Stimulated activated CD4-positive, alpha-beta T cell treated with anti-CD3 and anti-CD28 coated beads, Interleukin-12 subunit alpha, Interleukin-12 subunit beta, amount 100 ng/mL, for 4 hours (primary cell): ENCODE data around the gene B3GALT5.

Experiments used
- DNase-seq: peaks from one replicate; pipeline ENCODE4 v3.0.0-alpha.2; 2020

The B3GALT5 gene

GRCh38 chr21:39648879-39649278, 36.1 kb downstream of the B3GALT5 start:
- no peak for DNase-seq

- no peak for DNase-seq
These were observed 36.8 kb downstream of the B3GALT5 start for GRCh38 chr21:39649526-39649925.

GRCh38 chr21:39650306-39650705, 37.6 kb downstream of the B3GALT5 start:
- no peak for DNase-seq

- DNase-seq = no peak
These were observed 38.1 kb downstream of the B3GALT5 start for GRCh38 chr21:39650801-39651200.

- DNase-seq = no peak
These were observed 38.5 kb downstream of the B3GALT5 start for GRCh38 chr21:39651206-39651605.

GRCh38 chr21:39654951-39655350, 42.2 kb downstream of the B3GALT5 start:
- DNase-seq = no peak

- DNase-seq = no peak
These were observed 42.8 kb downstream of the B3GALT5 start for GRCh38 chr21:39655589-39655988.

GRCh38 chr21:39656209-39656608, 43.5 kb downstream of the B3GALT5 start:
- no peak for DNase-seq

GRCh38 chr21:39657091-39657689, 44.5 kb downstream of the B3GALT5 start:
- DNase-seq = no peak

GRCh38 chr21:39658066-39658465, 45.3 kb downstream of the B3GALT5 start:
- no peak for DNase-seq

- no peak for DNase-seq
These were observed 46.5 kb downstream of the B3GALT5 start for GRCh38 chr21:39659070-39659815.

GRCh38 chr21:39660191-39660980, 47.6 kb downstream of the B3GALT5 start:
- no peak for DNase-seq

GRCh38 chr21:39661121-39661520, 48.4 kb downstream of the B3GALT5 start:
- no peak for DNase-seq

- no peak for DNase-seq
These were observed 49.0 kb downstream of the B3GALT5 start for GRCh38 chr21:39661740-39662139.

GRCh38 chr21:39662411-39662953, 49.7 kb downstream of the B3GALT5 start:
- no peak for DNase-seq

GRCh38 chr21:39663066-39663465, 50.3 kb downstream of the B3GALT5 start:
- DNase-seq = no peak

GRCh38 chr21:39663742-39664492, 51.2 kb downstream of the B3GALT5 start:
- DNase-seq = no peak

- DNase-seq = no peak
These were observed 51.8 kb downstream of the B3GALT5 start for GRCh38 chr21:39664586-39664985.

- no peak for DNase-seq
These were observed 53.3 kb downstream of the B3GALT5 start for GRCh38 chr21:39666026-39666425.

GRCh38 chr21:39666681-39667315, 54.1 kb downstream of the B3GALT5 start:
- DNase-seq = no peak

- DNase-seq = no peak
These were observed 54.7 kb downstream of the B3GALT5 start for GRCh38 chr21:39667353-39667891.

GRCh38 chr21:39668369-39668768, 55.6 kb downstream of the B3GALT5 start:
- no peak for DNase-seq
